PC-3 (cell line): ENCODE measurements around the gene SH3TC1. TPM values are rescaled to one million over a fixed set of nuclear protein-coding genes. Genes with fewer than 3 reads are reported as not detected.
A peak's percentile ranks its signal among the peaks of the same experiment; 100 is the strongest.

ENCODE experiments used
- ATAC-seq: fragments of 200-7000 bp; cut with Tn5 transposase; 2 replicates; pipeline ENCODE4 v1.9.1; 2020; ENCODE audit warnings: mild to moderate bottlenecking, moderate library complexity
- BruUV-seq: library from RNA; stranded (reverse); fragments of 400-500 nt; replicated peaks from 2 replicates; lab custom pipeline; 2021; lab: Mats Ljungman, UMichigan
- CTCF ChIA-PET: fragments of 300-600 bp; sonication (Branson Sonifier 250); formaldehyde crosslinking; loops from one replicate; lab custom pipeline; 2022; ENCODE audit warnings: antibody characterized with exemption; lab: Charles Lee
- POLR2A ChIA-PET: fragments of 300-600 bp; sonication (Branson Sonifier 250); formaldehyde crosslinking; loops from one replicate; lab custom pipeline; 2022; ENCODE audit warnings: antibody characterized with exemption; ENCODE audit not compliant: unreplicated experiment; lab: Charles Lee
- DNase-seq: peaks from one replicate; pipeline ENCODE4 v3.0.0-alpha.2; 2015
- H2AFZ ChIP-seq: fragments of 300-600 bp; sonication (generic); 2 replicates; pipeline ENCODE4 v1.6.0; 2016; ENCODE audit warnings: antibody characterized with exemption, low read length
- H3F3A ChIP-seq: fragments of 300-600 bp; sonication (generic); one replicate; pipeline ENCODE4 v1.6.0; 2017; ENCODE audit warnings: antibody characterized with exemption, low read length, control low read depth, mild to moderate bottlenecking; ENCODE audit not compliant: unreplicated experiment
- H3K27ac ChIP-seq: fragments of 300-600 bp; sonication (generic); 2 replicates; pipeline ENCODE4 v1.5.1; 2016; ENCODE audit warnings: mild to moderate bottlenecking, low read length
- H3K27me3 ChIP-seq: fragments of 300-600 bp; sonication (generic); 2 replicates; pipeline ENCODE4 v1.6.1; 2016; ENCODE audit warnings: low read length, mixed read lengths
- H3K36me3 ChIP-seq: fragments of 300-600 bp; sonication (generic); 2 replicates; pipeline ENCODE4 v1.6.1; 2016; ENCODE audit warnings: low read depth, mixed run types, low read length, mixed read lengths
- H3K4me1 ChIP-seq: fragments of 300-600 bp; sonication (generic); 2 replicates; pipeline ENCODE4 v1.5.1; 2016; ENCODE audit warnings: low read length; ENCODE audit not compliant: insufficient read depth
- H3K4me2 ChIP-seq: fragments of 300-600 bp; sonication (generic); 2 replicates; pipeline ENCODE4 v1.6.0; 2016; ENCODE audit warnings: low read length
- H3K4me3 ChIP-seq: fragments of 300-600 bp; sonication (generic); 2 replicates; pipeline ENCODE4 v1.5.1; 2016; ENCODE audit warnings: mild to moderate bottlenecking, low read length, mixed read lengths
- H3K79me2 ChIP-seq: fragments of 300-600 bp; sonication (generic); 2 replicates; pipeline ENCODE4 v1.6.1; 2017; ENCODE audit warnings: low read length, mixed read lengths
- H3K9ac ChIP-seq: fragments of 300-600 bp; sonication (generic); 2 replicates; pipeline ENCODE4 v1.6.0; 2016; ENCODE audit warnings: mild to moderate bottlenecking, low read length
- H3K9me2 ChIP-seq: fragments of 300-600 bp; sonication (generic); replicated peaks from 2 replicates; pipeline ENCODE4 v1.6.1; 2016; ENCODE audit warnings: mixed run types, low read length, mixed read lengths
- H3K9me3 ChIP-seq: fragments of 300-600 bp; sonication (generic); 2 replicates; pipeline ENCODE4 v1.6.1; 2016; ENCODE audit warnings: low read length, mixed read lengths
- H4K20me1 ChIP-seq: fragments of 300-600 bp; sonication (generic); 2 replicates; pipeline ENCODE4 v1.6.1; 2016; ENCODE audit warnings: low read length, mixed read lengths
- CTCF ChIP-seq: fragments of 300-600 bp; sonication (generic); conservative IDR thresholded peaks from 2 replicates; pipeline ENCODE4 v1.5.1; 2017; ENCODE audit warnings: antibody characterized with exemption, low read depth, mild to moderate bottlenecking, low read length
- EZH2 ChIP-seq: fragments of 300-600 bp; sonication (generic); IDR thresholded peaks from one replicate; pipeline ENCODE4 v1.6.1; 2017; ENCODE audit warnings: antibody characterized with exemption, mild to moderate bottlenecking, low read length; ENCODE audit not compliant: unreplicated experiment
- EZH2phosphoT487 ChIP-seq: fragments of 300-600 bp; sonication (generic); IDR thresholded peaks from 2 replicates; pipeline ENCODE4 v1.6.1; 2018; ENCODE audit warnings: mild to moderate bottlenecking, antibody characterized with exemption, low read length, borderline replicate concordance
- intact Hi-C: fragments of 100-400 bp; cut with micrococcal nuclease; formaldehyde crosslinking; loops from 2 replicates; pipeline ENCODE4 v1.9.0; 2023
- total RNA-seq: library from RNA; depleted of rRNA; stranded (reverse); fragments of >200 nt; gene quantifications from 2 replicates; pipeline ENCODE4 v1.2.3, GENCODE V29; 2014

SH3TC1 gene
- total RNA-seq, 1 experiment from 2014 or later = 23.1 TPM

GRCh38 chr4:8155660-8156421 is 43.2 kb upstream of the SH3TC1 start:
- intact Hi-C loops = no loop called here
- no peaks in the 10 kb centered on the region for H3K9me2 ChIP-seq
- no peaks in the 10 kb centered on the region for H3K36me3 ChIP-seq
- H3K4me2 ChIP-seq = no peak overlapping the region
- H3K4me1 ChIP-seq = no peaks in the 10 kb centered on the region; the same call in 1 of the 2 replicates
- DNase-seq (no peak), ATAC-seq (no peak)
- BruUV-seq = no TSS peak
- H3K27me3 ChIP-seq = no peaks in the 10 kb centered on the region
- H4K20me1 ChIP-seq = no peaks in the 10 kb centered on the region
- no peak overlapping the region for H3K27ac ChIP-seq
- H3F3A ChIP-seq = no peaks in the 10 kb centered on the region
- no peak overlapping the region for H3K9ac ChIP-seq
- CTCF ChIA-PET = no interaction called here
- no peak for TF ChIP-seq EZH2phosphoT487
- TF ChIP-seq CTCF = no peak
- no peak for TF ChIP-seq EZH2
- no peak overlapping the region for H2AFZ ChIP-seq
- no peak overlapping the region for H3K4me3 ChIP-seq
- H3K9me3 ChIP-seq = no peaks in the 10 kb centered on the region
- no peaks in the 10 kb centered on the region for H3K79me2 ChIP-seq
- POLR2A ChIA-PET = no interaction called here

- Histone ChIP-seq H3K9me3 (no peaks in the 10 kb centered on the region), H3K9me2 (no peaks in the 10 kb centered on the region), H3K27ac (no peak overlapping the region), H3K27me3 (no peaks in the 10 kb centered on the region), H3F3A (no peaks in the 10 kb centered on the region), H3K4me3 (no peak overlapping the region), H2AFZ (no peak overlapping the region), H3K9ac (no peak overlapping the region), H3K36me3 (no peaks in the 10 kb centered on the region), H3K79me2 (no peaks in the 10 kb centered on the region), H3K4me2 (no peak overlapping the region), H4K20me1 (no peaks in the 10 kb centered on the region), H3K4me1 (no peaks in the 10 kb centered on the region; the same call in 1 of the 2 replicates)
- DNase-seq (no peak), ATAC-seq (no peak)
- TF ChIP-seq CTCF (no peak), EZH2phosphoT487 (no peak), EZH2 (no peak)
- ChIA-PET CTCF (no interaction called here), POLR2A (no interaction called here)
- intact Hi-C loops = no loop called here
- no TSS peak for BruUV-seq
Observed at GRCh38 chr4:8156617-8157016, 42.5 kb upstream of the SH3TC1 start.

DNA sequence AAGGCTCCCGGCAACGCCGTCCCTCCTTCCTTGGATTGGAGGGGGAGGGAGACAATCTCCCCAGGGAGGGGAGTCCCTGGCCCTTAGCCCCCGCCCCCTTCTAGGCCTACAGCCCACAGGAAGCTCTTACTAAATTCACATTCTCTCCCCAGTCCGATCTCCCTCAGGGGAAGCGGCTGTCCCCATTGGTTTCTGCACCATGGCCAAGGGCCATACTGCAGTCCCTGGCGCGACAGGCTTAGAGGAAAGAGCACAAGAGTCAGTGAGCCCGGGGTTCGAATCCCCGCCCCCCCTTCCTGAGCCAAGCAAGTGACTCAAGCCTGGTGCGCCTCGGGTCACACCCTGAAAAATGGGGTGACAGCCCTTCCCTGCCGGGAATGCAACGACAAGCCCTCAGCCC is 41.6 kb upstream of the SH3TC1 start:
- Histone ChIP-seq H3K27ac (no peak overlapping the region), H3K4me1 (no peaks in the 10 kb centered on the region; the same call in 1 of the 2 replicates), H3K36me3 (no peaks in the 10 kb centered on the region), H3K79me2 (no peaks in the 10 kb centered on the region), H3K4me3 (peak overlapping the region; percentile 70), H3F3A (no peaks in the 10 kb centered on the region), H3K9me2 (no peaks in the 10 kb centered on the region), H4K20me1 (no peaks in the 10 kb centered on the region), H3K9me3 (no peaks in the 10 kb centered on the region), H3K9ac (no peak overlapping the region), H3K4me2 (peak overlapping the region; percentile 93), H2AFZ (no peak overlapping the region), H3K27me3 (no peaks in the 10 kb centered on the region)
- no peak for TF ChIP-seq EZH2phosphoT487
- no peak for TF ChIP-seq CTCF
- TF ChIP-seq EZH2 = no peak
- POLR2A ChIA-PET = no interaction called here
- no peak for DNase-seq
- no TSS peak for BruUV-seq
- no peak for ATAC-seq
- intact Hi-C loops = no loop called here
- CTCF ChIA-PET = no interaction called here
